A549 (cell line): Measurements from ENCODE around the gene PNPLA6. TPM values are rescaled to one million over a fixed set of nuclear protein-coding genes. Genes with fewer than 3 reads are reported as not detected.

Experiments used
- ATAC-seq, 2 experiments: fragments of 200-7000 bp in 1 of 2; fragments of >200 bp in 1 of 2; cut with Nextera tagmentation in 1 of 2; cut with Tn5 transposase in 1 of 2; 3 replicates each; pipeline versions ENCODE4 v1.8.0 to v1.9.1; 2018 to 2020; ENCODE audit warnings: mild to moderate bottlenecking in 1 of 2, moderate library complexity in 1 of 2
- CTCF ChIA-PET: fragments of 300-600 bp; sonication (Branson Sonifier 250); formaldehyde crosslinking; extraction: SDS; loops from one replicate; lab custom pipeline; 2021; ENCODE audit warnings: antibody characterized with exemption, inconsistent platforms; lab: Yijun Ruan, JAX
- POLR2A ChIA-PET: fragments of 350-600 bp; formaldehyde crosslinking; extraction: SDS; loops from one replicate; lab custom pipeline; 2021; ENCODE audit warnings: antibody characterized with exemption, inconsistent platforms; lab: Yijun Ruan, JAX
- DNase-seq, 2 experiments: peaks; one replicate each; pipeline versions ENCODE4 v3.0.0 to v3.0.0-alpha.2; 2011 to 2016; ENCODE audit warnings: low read depth in 1 of 2, low spot score in 1 of 2
- FAIRE-seq: peaks from 2 replicates; lab custom pipeline; 2011; peaks lifted over from hg19 to GRCh38; lab: Jason Lieb, UNC
- H3K27ac ChIP-seq, 2 experiments: fragments of >200 bp; sonication (Bioruptor Twin); formaldehyde crosslinking; 3 replicates each; pipeline ENCODE4 v1.5.1; 2016 to 2017
- H3K4me1 ChIP-seq: fragments of >200 bp; sonication (Bioruptor Twin); formaldehyde crosslinking; 3 replicates; pipeline ENCODE4 v1.6.1; 2016
- H3K4me2 ChIP-seq: fragments of >200 bp; sonication (Bioruptor Twin); formaldehyde crosslinking; 3 replicates; pipeline ENCODE4 v1.6.1; 2016
- H3K4me3 ChIP-seq: fragments of >200 bp; sonication (Bioruptor Twin); formaldehyde crosslinking; 3 replicates; pipeline ENCODE4 v1.5.1; 2016
- H3K9me3 ChIP-seq: fragments of >200 bp; sonication (Bioruptor Twin); formaldehyde crosslinking; 3 replicates; pipeline ENCODE4 v1.6.1; 2016
- BCL3 ChIP-seq: fragments of >200 bp; sonication (Bioruptor Twin); formaldehyde crosslinking; IDR thresholded peaks from 3 replicates; pipeline ENCODE4 v1.6.1; 2016
- BHLHE40 ChIP-seq: IDR thresholded peaks from 2 replicates; pipeline ENCODE4 v1.6.1; 2012; ENCODE audit warnings: low read depth, low read length, inconsistent platforms
- CBX2 ChIP-seq: fragments of 200-600 bp; sonication (generic); IDR thresholded peaks from 2 replicates; pipeline ENCODE4 v1.6.1; 2016; ENCODE audit warnings: low read depth, mild to moderate bottlenecking, borderline replicate concordance
- CBX8 ChIP-seq: fragments of 200-600 bp; sonication (generic); IDR thresholded peaks from 2 replicates; pipeline ENCODE4 v1.6.1; 2016
- CEBPB ChIP-seq, 2 experiments: fragments of >200 bp in 1 of 2; sonication (Bioruptor Twin) in 1 of 2; formaldehyde crosslinking in 1 of 2; IDR thresholded peaks; 2 replicates each; pipeline ENCODE4 v1.6.1; 2012 to 2016
- CHD2 ChIP-seq: fragments of 150-350 bp; IDR thresholded peaks from 2 replicates; pipeline ENCODE4 v1.6.1; 2014; ENCODE audit warnings: low read length; ENCODE audit not compliant: partially characterized antibody
- CHD4 ChIP-seq: fragments of 200-600 bp; sonication (generic); IDR thresholded peaks from 2 replicates; pipeline ENCODE4 v1.6.1; 2016; ENCODE audit warnings: antibody characterized with exemption, mild to moderate bottlenecking, borderline replicate concordance
- EP300 ChIP-seq, 2 experiments: fragments of >200 bp; sonication (Bioruptor Twin); formaldehyde crosslinking; IDR thresholded peaks; 2 replicates in 1 of 2; 3 replicates in 1 of 2; pipeline ENCODE4 v1.6.1; 2016 to 2017
- FOSB ChIP-seq: fragments of 250-450 bp; sonication (Bioruptor Pico); IDR thresholded peaks from 2 replicates; pipeline ENCODE4 v1.5.0; 2020; ENCODE audit warnings: mild to moderate bottlenecking, moderate library complexity
- FOSL2 ChIP-seq, 2 experiments: fragments of 450-650 bp in 1 of 2; fragments of >200 bp in 1 of 2; sonication (Bioruptor Twin) in 1 of 2; formaldehyde crosslinking; IDR thresholded peaks; 2 replicates each; pipeline versions ENCODE4 v1.5.0 to v1.6.1; 2016 to 2020; ENCODE audit warnings: mild to moderate bottlenecking in 1 of 2, moderate library complexity in 1 of 2
- GATA3 ChIP-seq: IDR thresholded peaks from 2 replicates; pipeline ENCODE4 v1.6.1; 2012; ENCODE audit warnings: borderline replicate concordance
- HDAC2 ChIP-seq: fragments of 200-600 bp; sonication (generic); IDR thresholded peaks from 2 replicates; pipeline ENCODE4 v1.6.1; 2016
- HMGXB4 ChIP-seq: fragments of 250-450 bp; sonication (Bioruptor Pico); IDR thresholded peaks from 2 replicates; pipeline ENCODE4 v1.5.0; 2021; ENCODE audit warnings: mild to moderate bottlenecking, moderate library complexity, borderline replicate concordance
- HOXB5 ChIP-seq: fragments of 250-450 bp; sonication (Bioruptor Pico); IDR thresholded peaks from 2 replicates; pipeline ENCODE4 v1.5.0; 2020; ENCODE audit warnings: mild to moderate bottlenecking, moderate library complexity
- JUNB ChIP-seq: fragments of >200 bp; sonication (Bioruptor Twin); formaldehyde crosslinking; IDR thresholded peaks from 2 replicates; pipeline ENCODE4 v1.6.1; 2016
- KDM1A ChIP-seq: fragments of 200-600 bp; sonication (generic); IDR thresholded peaks from 2 replicates; pipeline ENCODE4 v1.6.1; 2016; ENCODE audit warnings: low read depth, mild to moderate bottlenecking
- MAFK ChIP-seq: fragments of 450-650 bp; IDR thresholded peaks from 2 replicates; pipeline ENCODE4 v1.6.1; 2014; ENCODE audit not compliant: partially characterized antibody
- NFE2L2 ChIP-seq: fragments of 150-350 bp; conservative IDR thresholded peaks from 2 replicates; pipeline ENCODE4 v1.6.1; 2014; ENCODE audit warnings: low read length
- NPAS2 ChIP-seq: fragments of 250-450 bp; sonication (Bioruptor Pico); IDR thresholded peaks from 2 replicates; pipeline ENCODE4 v1.8.0; 2022; ENCODE audit warnings: mild to moderate bottlenecking, moderate library complexity, borderline replicate concordance
- PHF8 ChIP-seq: fragments of 200-600 bp; sonication (generic); IDR thresholded peaks from 2 replicates; pipeline ENCODE4 v1.6.1; 2016; ENCODE audit warnings: low read depth, mild to moderate bottlenecking, antibody characterized with exemption, moderate library complexity, borderline replicate concordance
- POLR2A ChIP-seq: IDR thresholded peaks from 2 replicates; pipeline ENCODE4 v1.6.1; 2012; ENCODE audit warnings: mild to moderate bottlenecking, low read length
- RARB ChIP-seq: fragments of 250-450 bp; sonication (Bioruptor Pico); IDR thresholded peaks from 2 replicates; pipeline ENCODE4 v1.8.0; 2021; ENCODE audit warnings: mild to moderate bottlenecking, moderate library complexity
- RFX5 ChIP-seq: fragments of 450-650 bp; IDR thresholded peaks from 2 replicates; pipeline ENCODE4 v1.7.1; 2014; ENCODE audit warnings: antibody characterized with exemption, mild to moderate bottlenecking, moderate library complexity
- SMC3 ChIP-seq: fragments of >200 bp; sonication (Bioruptor Twin); formaldehyde crosslinking; IDR thresholded peaks from 3 replicates; pipeline ENCODE4 v1.6.1; 2018; ENCODE audit warnings: inconsistent platforms
- TP53 ChIP-seq: fragments of 250-450 bp; sonication (Bioruptor Pico); IDR thresholded peaks from 2 replicates; pipeline ENCODE4 v1.5.0; 2021; ENCODE audit warnings: mild to moderate bottlenecking, moderate library complexity
- WGBS: methylation state at CpG from one replicate; pipeline ENCODE4 v1.1.6; 2017; ENCODE audit errors: missing lambda C conversion rate; 5-methylcytosine and 5-hydroxymethylcytosine counted together
- polyA plus RNA-seq, 4 experiments: library from polyadenylated mRNA; depleted of rRNA in 3 of 4; stranded (reverse); fragments of >200 nt; fragmentation: RNase III in 1 of 4; extraction: RNeasy Plus Mini Kit Qiagen cat#74134 plus additional on column Dnase treatment in 1 of 4; gene quantifications; 2 replicates in 3 of 4; 3 replicates in 1 of 4; pipeline ENCODE4 v1.2.3, GENCODE V29; 2011 to 2017

PNPLA6 gene
- polyA plus RNA-seq, 2 of the 4 experiments (the other 2 are of a cell fraction): 17.0 to 58.1 TPM

- peaks cover 5% of the 10 kb centered on the region; the same call in 1 of the 3 replicates for H3K4me1 ChIP-seq
- no peak for FAIRE-seq
- CTCF ChIA-PET: interaction anchor here (1.2 to 2.1 kb wide), 2 partner anchors 27 to 44 kb away, joined by 4 to 10 read pairs; no protein-coding TSS in a partner anchor
- 91% methylated on average over 15 of the region's 39 CpGs for WGBS
- no peak for TF ChIP-seq HDAC2
- TF ChIP-seq POLR2A: no peak
- no peak for TF ChIP-seq TP53
- no peak for TF ChIP-seq MAFK
- no peak for TF ChIP-seq CHD2
- no peak for TF ChIP-seq GATA3
- TF ChIP-seq BHLHE40: no peak
- TF ChIP-seq EP300 (IDR thresholded peaks at IDR 0.05): no peak
- TF ChIP-seq FOSL2 (IDR thresholded peaks at IDR 0.05): no peak
- TF ChIP-seq FOSL2 (CRISPR knock-in tag; IDR thresholded peaks at IDR 0.05): no peak
- no peak for TF ChIP-seq CBX2
- no peak for TF ChIP-seq SMC3
- no peak for TF ChIP-seq NFE2L2
- TF ChIP-seq PHF8: no peak
- TF ChIP-seq CEBPB (IDR thresholded peaks at IDR 0.05): no peak
- TF ChIP-seq, all 56 proteins: peak for 0
- no peaks in the 10 kb centered on the region for H3K9me3 ChIP-seq
- DNase-seq (peak in 1 of 2 experiments; percentile 50), ATAC-seq (peak; percentile 67 to 80; a peak in 4 of 6 replicates)
- POLR2A ChIA-PET: no interaction called here
- no peak overlapping the region for H3K4me3 ChIP-seq
- no peak overlapping the region for H3K4me2 ChIP-seq
- no peak overlapping the region for H3K27ac ChIP-seq
Observed at GRCh38 chr19:7540761-7541474, 5.4 kb downstream of the PNPLA6 start.

- WGBS: 88% methylated on average over 5 of the region's 15 CpGs
- ATAC-seq: 0 out of 6 replicates have a peak, but pooled peaks of 1 of the 2 experiments have one; percentile 24
- no peak overlapping the region for H3K4me2 ChIP-seq
- FAIRE-seq: no peak
- no peaks in the 10 kb centered on the region; the same call in 2 of the 3 replicates for H3K4me1 ChIP-seq
- CTCF ChIA-PET: interaction anchor here (1.2 to 2.1 kb wide), 2 partner anchors 27 to 45 kb away, joined by 4 to 10 read pairs; no protein-coding TSS in a partner anchor
- no peaks in the 10 kb centered on the region for H3K9me3 ChIP-seq
- no peak overlapping the region for H3K4me3 ChIP-seq
- no peak overlapping the region for H3K27ac ChIP-seq
- no peak for TF ChIP-seq JUNB
- TF ChIP-seq FOSB (CRISPR knock-in tag): no peak
- no peak for TF ChIP-seq NFE2L2
- TF ChIP-seq TP53: no peak
- TF ChIP-seq CBX8: no peak
- TF ChIP-seq HMGXB4 (CRISPR knock-in tag): no peak
- no peak for TF ChIP-seq RFX5
- TF ChIP-seq POLR2A: no peak
- no peak for TF ChIP-seq CHD4
- TF ChIP-seq NPAS2 (CRISPR knock-in tag): no peak
- TF ChIP-seq EP300 (IDR thresholded peaks at IDR 0.05): no peak
- TF ChIP-seq HOXB5: no peak
- no peak for TF ChIP-seq CEBPB (IDR thresholded peaks at IDR 0.05)
- TF ChIP-seq KDM1A: no peak
- POLR2A ChIA-PET: no interaction called here
- no peak for DNase-seq
Observed at GRCh38 chr19:7541475-7541824, 5.9 kb downstream of the PNPLA6 start.

GRCh38 chr19:7541828-7542443 is 6.4 kb downstream of the PNPLA6 start:
- WGBS: 96% methylated on average over 6 of the region's 11 CpGs
- CTCF ChIA-PET: interaction anchor here (1.2 to 2.1 kb wide), 2 partner anchors 26 to 45 kb away, joined by 4 to 10 read pairs; no protein-coding TSS in a partner anchor
- no peak for FAIRE-seq
- Histone ChIP-seq H3K4me1 (no peaks in the 10 kb centered on the region), H3K9me3 (no peaks in the 10 kb centered on the region), H3K4me3 (no peak overlapping the region), H3K4me2 (no peak overlapping the region), H3K27ac (no peak overlapping the region)
- POLR2A ChIA-PET: no interaction called here
- no peak for ATAC-seq
- TF ChIP-seq BCL3 (no peak), RARB (CRISPR knock-in tag) (no peak)
- DNase-seq: no peak
